HEK293 (cell line): ENCODE data around the gene SAT1.

ENCODE experiments used
- CTCF ChIP-seq: fragments of 450-650 bp; formaldehyde crosslinking; IDR thresholded peaks from 2 replicates; pipeline ENCODE4 v1.5.1; 2016; ENCODE audit warnings: missing biosample characterization, missing genetic modification characterization
- OSR2 ChIP-seq: fragments of 450-650 bp; formaldehyde crosslinking; IDR thresholded peaks from 2 replicates; pipeline ENCODE4 v1.5.1; 2016; ENCODE audit warnings: missing biosample characterization, missing genetic modification characterization
- PRDM10 ChIP-seq: fragments of 450-650 bp; formaldehyde crosslinking; IDR thresholded peaks from 2 replicates; pipeline ENCODE4 v1.5.1; 2016; ENCODE audit warnings: missing biosample characterization, missing genetic modification characterization
- REST ChIP-seq: fragments of 450-650 bp; formaldehyde crosslinking; IDR thresholded peaks from 2 replicates; pipeline ENCODE4 v1.5.1; 2016; ENCODE audit warnings: missing biosample characterization, missing genetic modification characterization
- ZBTB1 ChIP-seq: fragments of 450-650 bp; formaldehyde crosslinking; IDR thresholded peaks from 2 replicates; pipeline ENCODE4 v1.5.1; 2016; ENCODE audit warnings: missing biosample characterization, missing genetic modification characterization
- ZNF184 ChIP-seq: fragments of 450-650 bp; IDR thresholded peaks from 2 replicates; pipeline ENCODE4 v1.5.1; 2018; ENCODE audit warnings: missing biosample characterization, mild to moderate bottlenecking, missing genetic modification characterization
- ZNF274 ChIP-seq, 2 experiments: fragments of 200-500 bp in 1 of 2; fragments of 450-650 bp in 1 of 2; sonication (Bioruptor generic) in 1 of 2; formaldehyde crosslinking in 1 of 2; IDR thresholded peaks; 2 replicates each; pipeline versions ENCODE4 v1.5.1 to v1.6.1; 2014 to 2016; ENCODE audit warnings: borderline replicate concordance in 1 of 2, inconsistent platforms in 1 of 2, low read length in 1 of 2, missing biosample characterization in 1 of 2, missing genetic modification characterization in 1 of 2
- ZNF350 ChIP-seq: fragments of 450-650 bp; formaldehyde crosslinking; IDR thresholded peaks from 2 replicates; pipeline ENCODE4 v1.5.0; 2017; ENCODE audit warnings: missing biosample characterization, mild to moderate bottlenecking, missing genetic modification characterization
- ZNF394 ChIP-seq: fragments of 450-650 bp; formaldehyde crosslinking; IDR thresholded peaks from 2 replicates; pipeline ENCODE4 v1.5.1; 2016; ENCODE audit warnings: missing biosample characterization, missing genetic modification characterization, mild to moderate bottlenecking, moderate library complexity, borderline replicate concordance
- ZNF580 ChIP-seq: fragments of 450-650 bp; formaldehyde crosslinking; IDR thresholded peaks from 2 replicates; pipeline ENCODE4 v1.5.1; 2016; ENCODE audit warnings: missing biosample characterization, missing genetic modification characterization
- ZNF654 ChIP-seq: fragments of 450-650 bp; formaldehyde crosslinking; IDR thresholded peaks from 2 replicates; pipeline ENCODE4 v1.5.1; 2016; ENCODE audit warnings: low read depth, missing biosample characterization, missing genetic modification characterization
- ZNF660 ChIP-seq: fragments of 450-650 bp; IDR thresholded peaks from 2 replicates; pipeline ENCODE4 v1.5.1; 2018; ENCODE audit warnings: missing biosample characterization, mild to moderate bottlenecking, missing genetic modification characterization

GRCh38 chrX:23745786-23746185 lies 37.2 kb upstream of the SAT1 start:
- TF ChIP-seq ZNF350 (tag by site-specific recombination), result no peak
- no peak for TF ChIP-seq ZNF274 (IDR thresholded peaks at IDR 0.05; ENCODE audit: low read length)
- no peak for TF ChIP-seq ZNF274 (tag by site-specific recombination; IDR thresholded peaks at IDR 0.05; ENCODE audit: borderline replicate concordance)
- no peak for TF ChIP-seq ZNF660
- TF ChIP-seq ZNF580, result no peak
- TF ChIP-seq ZBTB1 (tag by site-specific recombination), result no peak
- no peak for TF ChIP-seq CTCF (tag by site-specific recombination)
- TF ChIP-seq ZNF184 (tag by site-specific recombination), result no peak
- no peak for TF ChIP-seq ZNF394 (tag by site-specific recombination)
- no peak for TF ChIP-seq ZNF654 (tag by site-specific recombination)
- no peak for TF ChIP-seq OSR2 (tag by site-specific recombination)
- TF ChIP-seq REST, result no peak
- TF ChIP-seq PRDM10 (tag by site-specific recombination), result no peak
